Panc1 (cell line): ENCODE data around the gene FAM78A. TPM values are rescaled to one million over a fixed set of nuclear protein-coding genes. Genes with fewer than 3 reads are reported as not detected.

Experiments
- ATAC-seq: fragments of 200-7000 bp; cut with Tn5 transposase; 2 replicates; pipeline ENCODE4 v1.9.1; 2020; ENCODE audit warnings: mild to moderate bottlenecking, moderate library complexity
- BruUV-seq: library from RNA; stranded (reverse); fragments of 400-500 nt; replicated peaks from 2 replicates; lab custom pipeline; 2021; lab: Mats Ljungman, UMichigan
- CTCF ChIA-PET: fragments of 300-600 bp; sonication (Branson Sonifier 250); formaldehyde crosslinking; loops from one replicate; lab custom pipeline; 2022; ENCODE audit warnings: antibody characterized with exemption; lab: Charles Lee
- POLR2A ChIA-PET: fragments of 300-600 bp; sonication (Branson Sonifier 250); formaldehyde crosslinking; loops from one replicate; lab custom pipeline; 2022; ENCODE audit warnings: antibody characterized with exemption; lab: Charles Lee
- DNase-seq: peaks from one replicate; pipeline ENCODE4 v3.0.0-alpha.2; 2010; ENCODE audit warnings: low read depth, low spot score
- H3K27ac ChIP-seq: 2 replicates; pipeline ENCODE4 v1.5.1; 2011; ENCODE audit warnings: mild to moderate bottlenecking, low read length, inconsistent platforms
- H3K27me3 ChIP-seq: fragments of 200-500 bp; sonication (Bioruptor generic); 2 replicates; pipeline ENCODE4 v1.6.0; 2014; ENCODE audit warnings: low read length, inconsistent platforms; ENCODE audit not compliant: control insufficient read depth, insufficient read depth
- H3K36me3 ChIP-seq: fragments of 200-500 bp; sonication (Bioruptor generic); 2 replicates; pipeline ENCODE4 v1.5.1; 2014; ENCODE audit warnings: inconsistent platforms, mild to moderate bottlenecking, low read length, moderate library complexity; ENCODE audit not compliant: control insufficient read depth, insufficient read depth
- H3K4me1 ChIP-seq: 2 replicates; pipeline ENCODE4 v1.5.1; 2011; ENCODE audit warnings: inconsistent platforms, mild to moderate bottlenecking, low read length, moderate library complexity; ENCODE audit not compliant: control insufficient read depth, insufficient read depth
- H3K4me3 ChIP-seq, 2 experiments: 2 replicates each; pipeline ENCODE4 v1.5.1; 2011 to 2012; ENCODE audit warnings: low read depth in 2 of 2, low read length in 2 of 2, mild to moderate bottlenecking in 2 of 2, inconsistent platforms in 1 of 2, moderate library complexity in 1 of 2
- H3K9me3 ChIP-seq: fragments of 200-500 bp; sonication (Bioruptor generic); 2 replicates; pipeline ENCODE4 v1.5.1; 2014; ENCODE audit warnings: low read depth, mild to moderate bottlenecking, inconsistent platforms, low read length, moderate library complexity; ENCODE audit not compliant: control insufficient read depth, insufficient read depth
- POLR2AphosphoS5 ChIP-seq: IDR thresholded peaks from 2 replicates; pipeline ENCODE4 v1.6.1; 2012; ENCODE audit warnings: mild to moderate bottlenecking, low read depth, low read length, moderate library complexity
- REST ChIP-seq, 2 experiments: IDR thresholded peaks; 2 replicates each; pipeline ENCODE4 v1.6.1; 2011 to 2012; ENCODE audit warnings: low read depth in 2 of 2, control low read depth in 1 of 2, low read length in 1 of 2, mild to moderate bottlenecking in 1 of 2, moderate library complexity in 1 of 2; ENCODE audit not compliant: insufficient read depth in 1 of 2
- SIN3A ChIP-seq: IDR thresholded peaks from 2 replicates; pipeline ENCODE4 v1.6.1; 2012; ENCODE audit warnings: low read depth, mild to moderate bottlenecking, low read length, moderate library complexity, borderline replicate concordance; ENCODE audit not compliant: insufficient read depth
- TCF7L2 ChIP-seq: IDR thresholded peaks from 2 replicates; pipeline ENCODE4 v1.6.1; 2011; ENCODE audit warnings: mild to moderate bottlenecking, low read depth, low read length, inconsistent platforms
- in situ Hi-C: cut with HindIII; loops from 2 replicates; pipeline ENCODE4 v1.10.0; 2016; ENCODE audit warnings: low sequenced_read_pairs, low pct_unique_long_range_greater_than_20kb
- intact Hi-C: fragments of 100-400 bp; cut with micrococcal nuclease; formaldehyde crosslinking; loops from one replicate; pipeline ENCODE4 v1.10.0; 2022; ENCODE audit not compliant: unreplicated experiment
- total RNA-seq: library from RNA; stranded (reverse); gene quantifications from one replicate; pipeline ENCODE4 v1.2.1, GENCODE V29; 2021; ENCODE audit not compliant: unreplicated experiment
- TF ChIP-seq, protein P1 (sequence below): fragments of 450-650 bp; IDR thresholded peaks from 2 replicates; pipeline ENCODE4 v1.5.1; 2017; ENCODE audit warnings: mild to moderate bottlenecking

The FAM78A gene
- total RNA-seq, 1 experiment from 2014 or later = 0.59 TPM

- no peak overlapping the region for H3K27ac ChIP-seq
- H3K9me3 ChIP-seq = no peaks in the 10 kb centered on the region
- H3K27me3 ChIP-seq = peaks cover 2% of the 10 kb centered on the region; the same call in 1 of the 2 replicates
- no peak overlapping the region for H3K4me3 ChIP-seq
- no peaks in the 10 kb centered on the region for H3K4me1 ChIP-seq
- TF ChIP-seq SIN3A (no peak), POLR2AphosphoS5 (no peak), TCF7L2 (no peak), REST (IDR thresholded peaks at IDR 0.05; ENCODE audit: insufficient read depth in 1 of 2, low read depth in 2 of 2, low read length in 1 of 2) (no peak)
- TF ChIP-seq, protein P1, sequence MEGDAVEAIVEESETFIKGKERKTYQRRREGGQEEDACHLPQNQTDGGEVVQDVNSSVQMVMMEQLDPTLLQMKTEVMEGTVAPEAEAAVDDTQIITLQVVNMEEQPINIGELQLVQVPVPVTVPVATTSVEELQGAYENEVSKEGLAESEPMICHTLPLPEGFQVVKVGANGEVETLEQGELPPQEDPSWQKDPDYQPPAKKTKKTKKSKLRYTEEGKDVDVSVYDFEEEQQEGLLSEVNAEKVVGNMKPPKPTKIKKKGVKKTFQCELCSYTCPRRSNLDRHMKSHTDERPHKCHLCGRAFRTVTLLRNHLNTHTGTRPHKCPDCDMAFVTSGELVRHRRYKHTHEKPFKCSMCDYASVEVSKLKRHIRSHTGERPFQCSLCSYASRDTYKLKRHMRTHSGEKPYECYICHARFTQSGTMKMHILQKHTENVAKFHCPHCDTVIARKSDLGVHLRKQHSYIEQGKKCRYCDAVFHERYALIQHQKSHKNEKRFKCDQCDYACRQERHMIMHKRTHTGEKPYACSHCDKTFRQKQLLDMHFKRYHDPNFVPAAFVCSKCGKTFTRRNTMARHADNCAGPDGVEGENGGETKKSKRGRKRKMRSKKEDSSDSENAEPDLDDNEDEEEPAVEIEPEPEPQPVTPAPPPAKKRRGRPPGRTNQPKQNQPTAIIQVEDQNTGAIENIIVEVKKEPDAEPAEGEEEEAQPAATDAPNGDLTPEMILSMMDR = no peak
- no peak for DNase-seq
- ChIA-PET POLR2A (no interaction called here), CTCF (no interaction called here)
- intact Hi-C loops = no loop called here
- in situ Hi-C loops = no loop called here
- no peaks in the 10 kb centered on the region for H3K36me3 ChIP-seq
- no TSS peak for BruUV-seq
- no peak for ATAC-seq
Measured at GRCh38 chr9:131282175-131282574, 5.9 kb upstream of the FAM78A start.

- Histone ChIP-seq H3K36me3 (no peaks in the 10 kb centered on the region), H3K4me3 (no peak overlapping the region), H3K27ac (no peak overlapping the region), H3K4me1 (no peaks in the 10 kb centered on the region), H3K27me3 (peaks cover 2% of the 10 kb centered on the region; the same call in 1 of the 2 replicates), H3K9me3 (no peaks in the 10 kb centered on the region)
- BruUV-seq = no TSS peak
- no peak for TF ChIP-seq SIN3A
- TF ChIP-seq, protein P1 = no peak
- TF ChIP-seq TCF7L2 = no peak
- no peak for TF ChIP-seq REST (IDR thresholded peaks at IDR 0.05; ENCODE audit: insufficient read depth in 1 of 2, low read depth in 2 of 2, low read length in 1 of 2)
- no peak for TF ChIP-seq POLR2AphosphoS5
- no peak for ATAC-seq
- ChIA-PET CTCF (interaction anchor here (0.6 kb wide), 1 partner anchor 54 kb away, joined by 12 read pairs; no protein-coding TSS in a partner anchor), POLR2A (no interaction called here)
- intact Hi-C loops (no loop called here), in situ Hi-C loops (no loop called here)
- DNase-seq = no peak
Measured at GRCh38 chr9:131281119-131281965, 5.0 kb upstream of the FAM78A start.
